KG1 (cell line): ENCODE results near the gene ALDH3A2.
"Not testable (repeated sequence)": the region's sequence is repeated elsewhere in the genome, so short reads cannot be mapped to it uniquely, and the experiment has no call there.

Experiments
- DNase-seq: peaks from one replicate; lab custom pipeline; 2025; lab: John Stamatoyannopoulos, UW

ALDH3A2 gene

DNA sequence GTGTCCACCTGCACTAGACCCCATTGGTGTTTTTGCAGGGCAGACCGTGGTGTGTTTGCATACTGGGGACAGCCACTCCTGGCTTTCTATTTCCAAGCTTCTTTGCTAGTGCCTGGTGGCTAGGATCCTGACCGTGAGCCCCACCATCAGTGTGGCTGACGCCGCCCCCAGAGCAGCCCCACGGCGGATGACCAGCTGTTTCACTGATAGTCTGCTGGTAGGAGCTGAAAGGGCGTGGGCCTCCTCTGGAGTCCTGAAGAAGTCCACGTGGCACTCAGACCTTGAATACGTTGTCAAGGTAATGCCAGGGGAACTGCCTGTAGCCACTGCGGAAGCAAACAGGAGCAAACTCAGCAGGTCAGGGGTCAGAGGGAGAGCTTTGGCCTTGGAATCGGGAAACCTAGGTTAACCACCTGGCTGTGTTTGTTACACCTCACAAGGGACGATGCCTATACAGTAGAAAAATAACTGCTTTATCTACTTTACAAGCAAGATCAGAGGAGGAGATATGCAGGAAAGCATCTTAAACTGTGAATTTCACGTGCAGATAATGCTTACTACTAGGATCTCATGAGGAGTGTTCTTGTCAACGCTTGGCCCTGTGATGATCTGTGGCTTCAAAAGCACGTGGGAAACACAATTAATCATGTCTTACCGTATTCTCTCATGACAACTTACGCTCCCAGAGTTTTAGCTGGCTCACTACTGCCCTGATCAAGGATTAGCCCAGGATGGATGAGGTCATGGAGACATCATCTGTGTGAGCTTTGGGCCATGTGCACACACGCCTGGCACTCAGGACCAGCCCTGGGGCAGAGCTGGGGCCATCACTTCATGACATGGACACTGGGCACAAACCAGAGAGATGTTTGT lies 30.3 kb downstream of the ALDH3A2 start:
- no peak for DNase-seq

DNA sequence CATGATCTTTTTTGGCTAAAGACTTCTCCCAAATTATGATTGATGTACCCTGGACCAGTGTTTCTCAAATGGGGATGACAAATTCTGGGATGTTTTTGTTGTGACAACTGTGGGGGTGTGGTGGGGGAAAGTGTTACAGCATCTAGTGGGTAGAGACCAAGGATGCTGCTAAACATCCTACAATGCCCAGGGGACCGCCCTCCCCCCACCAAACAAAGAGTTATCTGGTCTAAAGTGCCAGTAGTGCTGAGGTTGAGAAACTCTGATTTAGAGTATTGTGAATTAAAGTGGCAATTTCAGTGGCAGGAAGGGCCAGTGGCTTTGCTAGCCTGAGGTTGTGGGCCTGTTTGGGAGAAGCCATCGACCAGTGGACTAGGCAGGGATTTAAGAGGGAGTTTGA lies 34.6 kb downstream of the ALDH3A2 start:
- no peak for DNase-seq

- DNase-seq: not testable (repeated sequence)
These were observed 36.5 kb downstream of the ALDH3A2 start for GRCh38 chr17:19684909-19685580.

DNA sequence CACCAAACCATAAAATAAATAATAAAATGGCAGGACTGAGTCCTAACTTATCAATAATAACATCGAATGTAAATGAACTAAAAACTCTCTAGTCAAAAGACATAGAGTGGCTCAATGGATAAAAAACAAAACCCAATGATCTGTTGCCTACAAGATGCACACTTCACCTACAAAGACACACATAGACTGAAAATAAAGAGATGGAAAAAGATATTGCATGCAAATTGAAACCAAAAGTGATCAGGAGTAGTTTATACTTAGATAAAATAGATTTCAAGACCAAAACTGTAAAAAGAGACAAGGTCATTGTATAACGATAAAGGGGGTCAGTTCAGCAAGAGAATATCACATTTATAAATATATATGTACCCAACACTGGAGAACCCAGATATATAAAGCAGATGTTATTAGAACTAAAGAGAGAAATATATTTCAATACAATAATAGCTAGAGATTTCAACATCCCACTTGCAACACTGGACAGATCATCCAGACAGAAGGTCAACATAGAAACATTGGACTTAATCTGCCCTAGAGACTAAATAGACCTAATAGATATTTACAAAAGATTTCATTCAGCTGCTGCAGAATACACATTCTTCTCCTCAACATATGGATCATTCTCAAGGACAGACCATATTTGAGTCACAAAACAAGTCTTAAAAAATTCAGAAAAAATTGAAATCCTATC lies 38.0 kb downstream of the ALDH3A2 start:
- DNase-seq: no peak

DNA sequence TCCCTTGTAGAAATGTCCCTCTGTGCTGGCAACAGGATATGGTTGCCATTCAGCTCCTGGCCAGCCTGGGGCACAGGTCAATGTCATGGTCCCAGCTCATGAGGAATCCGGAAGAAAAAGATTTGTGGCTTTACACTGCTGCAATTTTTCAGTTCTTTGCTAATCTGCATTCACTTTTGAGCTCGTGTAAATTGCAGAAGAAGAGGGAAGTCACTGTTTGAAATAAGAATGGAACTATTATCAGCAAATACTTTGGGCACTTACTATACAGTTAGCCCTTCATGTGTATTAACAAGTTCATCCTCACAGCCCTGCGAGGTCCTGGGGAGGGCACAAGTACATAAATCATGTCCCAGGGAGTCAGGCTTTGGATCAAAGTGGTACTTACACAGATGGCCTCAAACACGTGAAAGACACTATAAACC lies 53.7 kb downstream of the ALDH3A2 start:
- no peak for DNase-seq

DNA sequence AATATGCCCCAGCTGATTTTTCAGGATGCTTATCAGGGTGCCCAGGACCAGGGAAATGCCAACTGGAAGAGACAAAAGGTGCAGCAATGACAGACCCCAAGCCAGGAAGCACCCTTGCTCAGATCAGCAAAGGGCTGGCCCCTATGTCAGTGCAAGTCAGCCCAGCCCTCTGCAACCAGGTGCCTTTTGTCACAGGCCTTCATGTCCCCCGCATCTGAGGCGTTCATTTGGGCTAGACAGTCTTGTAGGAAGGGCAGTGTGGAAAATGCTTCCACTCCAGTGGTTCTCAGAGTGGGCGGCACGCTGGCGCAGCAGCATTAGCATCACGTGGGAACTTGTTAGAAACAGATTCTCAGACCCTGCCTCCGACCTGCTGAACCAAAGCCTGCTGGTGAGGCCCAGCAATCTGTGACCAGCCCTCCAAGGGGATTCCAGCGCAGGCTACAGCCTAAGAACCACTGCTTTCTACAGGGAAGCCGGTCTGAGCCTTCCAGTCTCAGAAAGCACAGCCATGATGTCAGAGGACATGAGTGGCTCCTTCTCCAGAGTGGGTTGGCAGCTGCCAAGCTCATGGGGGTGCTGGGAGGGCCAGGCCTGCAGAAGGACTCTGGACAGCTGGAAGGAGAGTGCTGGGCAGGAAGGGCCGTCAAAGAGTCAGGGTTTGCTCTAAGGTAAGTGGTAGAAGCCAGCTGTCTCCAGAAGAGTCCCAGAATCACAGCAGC lies 54.7 kb downstream of the ALDH3A2 start:
- no peak for DNase-seq

GRCh38 chr17:19703828-19704613 lies 55.5 kb downstream of the ALDH3A2 start:
- DNase-seq: no peak

DNA sequence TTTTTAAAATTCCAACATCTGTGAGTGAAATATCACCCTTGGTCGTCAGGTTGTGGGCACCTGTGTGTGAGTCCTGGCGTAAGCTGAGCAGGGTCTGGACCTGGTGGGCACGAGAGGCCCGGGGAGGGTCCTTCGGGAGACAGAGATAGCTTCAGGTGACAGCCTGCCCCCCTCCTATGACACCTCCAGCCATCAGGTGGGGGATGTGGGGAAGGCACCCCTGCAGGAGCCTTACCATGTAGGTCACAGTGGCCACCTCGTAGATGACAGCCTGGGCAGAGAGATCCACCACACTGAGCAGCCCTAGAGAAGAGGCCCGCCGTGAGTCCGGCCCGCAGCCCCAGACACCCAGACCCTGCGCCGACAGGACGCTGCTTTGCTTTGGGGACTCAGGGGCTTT lies 56.6 kb downstream of the ALDH3A2 start:
- no peak for DNase-seq

DNA sequence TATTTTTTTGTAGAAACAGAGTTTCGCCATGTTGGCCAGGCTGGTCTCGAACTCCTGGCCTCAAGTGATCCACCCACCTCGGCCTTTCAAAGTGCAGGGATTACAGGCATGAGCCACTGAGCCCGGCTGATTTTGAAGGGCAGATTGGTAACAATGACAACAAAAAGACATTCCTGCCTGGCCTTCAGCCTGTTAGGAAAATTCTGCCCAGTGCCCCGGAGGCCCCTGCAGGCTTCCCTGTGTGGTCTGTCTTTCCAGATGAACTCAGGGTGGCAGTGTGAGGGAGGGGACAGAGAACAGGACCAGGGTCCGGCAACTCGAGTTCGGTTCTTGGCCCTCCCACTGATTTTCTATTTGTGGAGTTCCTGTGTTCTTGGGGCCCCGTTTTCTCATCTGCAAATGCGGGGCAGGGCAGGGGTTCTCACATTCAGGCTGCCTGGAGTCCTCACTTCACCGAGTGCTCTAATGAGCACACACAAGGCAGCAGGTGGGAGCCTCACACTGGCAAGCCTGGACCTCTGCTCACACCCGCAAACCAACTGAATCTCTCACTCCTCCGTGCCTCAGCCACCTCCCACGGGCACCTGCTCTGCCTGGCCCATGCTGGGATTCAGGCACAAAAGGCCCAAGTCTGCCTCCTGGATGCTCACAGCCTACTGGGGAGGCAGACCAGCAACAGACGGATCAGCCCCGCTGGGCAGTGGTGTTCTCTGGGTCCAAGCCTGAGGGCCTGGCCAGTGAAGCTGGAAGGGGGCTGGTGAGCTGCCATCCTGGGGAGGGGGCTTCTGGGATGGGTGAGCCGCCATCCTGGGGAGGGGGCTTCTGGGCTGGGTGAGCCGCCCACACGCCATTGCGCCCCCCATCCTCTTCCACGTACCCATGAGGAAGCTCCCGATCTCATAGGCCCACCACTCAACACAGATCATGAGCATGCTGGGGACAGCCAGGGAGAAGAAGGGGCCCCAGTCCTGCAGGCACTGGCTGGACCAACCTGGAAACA lies 57.5 kb downstream of the ALDH3A2 start:
- no peak for DNase-seq

GRCh38 chr17:19706791-19707727 lies 58.5 kb downstream of the ALDH3A2 start:
- DNase-seq: no peak

GRCh38 chr17:19707728-19708221 lies 59.2 kb downstream of the ALDH3A2 start:
- DNase-seq: no peak

- DNase-seq: no peak
These were observed 60.1 kb downstream of the ALDH3A2 start for GRCh38 chr17:19708431-19709175.

DNA sequence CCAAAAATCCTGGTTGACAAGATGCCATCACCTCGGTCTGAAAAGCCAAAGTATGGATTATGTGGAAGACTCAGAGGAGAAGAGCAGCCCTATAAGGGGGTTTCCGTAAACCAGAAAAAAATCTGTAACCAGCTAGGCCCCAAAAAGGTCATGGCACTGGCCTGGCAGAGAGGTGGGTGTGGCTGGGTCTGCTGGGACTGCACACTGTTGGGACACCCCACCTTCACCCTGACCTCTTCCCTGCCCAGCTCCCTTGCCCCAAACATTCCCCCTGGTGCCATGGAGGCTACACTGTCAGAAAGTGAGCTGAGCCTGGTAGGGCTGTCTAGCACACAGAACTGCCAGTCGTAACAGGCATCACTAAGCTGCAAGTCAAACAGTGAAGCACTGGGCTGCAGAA lies 61.3 kb downstream of the ALDH3A2 start:
- no peak for DNase-seq

DNA sequence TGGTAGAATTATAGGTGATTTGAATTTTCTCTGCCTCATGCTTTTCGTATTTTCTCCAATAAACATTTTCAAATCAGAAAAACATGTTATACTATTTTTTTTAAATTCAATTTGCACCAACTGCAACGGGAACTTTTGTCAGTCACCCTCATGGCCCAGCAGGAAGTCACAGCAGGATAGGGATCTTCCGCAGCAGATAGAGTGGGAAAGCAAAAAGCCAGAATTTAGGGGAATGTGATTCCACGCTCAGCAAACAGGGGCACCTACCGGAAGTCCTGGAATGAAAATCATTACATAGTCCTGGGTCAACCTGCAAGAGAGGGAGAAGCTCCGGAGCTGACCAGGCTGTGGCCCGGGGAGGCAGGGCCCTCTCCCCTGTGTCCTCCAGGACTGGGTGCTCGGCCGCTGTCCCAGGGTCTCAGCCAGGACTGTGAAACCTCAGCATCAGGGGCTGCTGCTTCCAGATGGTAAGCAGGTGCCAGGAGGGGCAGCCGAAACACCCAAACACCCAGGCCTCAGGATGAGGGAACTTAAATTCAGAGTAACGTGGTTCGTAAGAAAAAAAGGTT lies 64.0 kb downstream of the ALDH3A2 start:
- no peak for DNase-seq

DNA sequence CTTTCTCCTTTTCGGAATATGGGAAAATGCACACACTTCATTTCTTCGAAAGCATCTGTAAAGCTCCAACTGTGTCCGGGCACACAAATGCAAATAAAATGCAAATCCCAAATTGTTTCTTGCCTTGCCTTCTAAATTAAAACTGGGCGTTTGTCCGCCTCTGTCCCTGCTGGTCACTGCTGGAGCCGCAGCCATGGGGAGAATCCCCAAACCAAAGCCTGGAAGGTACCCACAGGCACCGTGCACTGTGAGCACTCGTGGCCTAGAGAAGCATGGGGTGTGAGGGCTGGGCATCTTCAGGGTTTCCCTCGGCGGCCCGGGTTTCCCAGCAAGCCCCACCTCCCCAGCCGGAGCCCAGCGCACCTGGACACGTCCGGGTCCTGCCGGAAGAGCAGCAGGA lies 64.9 kb downstream of the ALDH3A2 start:
- DNase-seq: no peak

DNA sequence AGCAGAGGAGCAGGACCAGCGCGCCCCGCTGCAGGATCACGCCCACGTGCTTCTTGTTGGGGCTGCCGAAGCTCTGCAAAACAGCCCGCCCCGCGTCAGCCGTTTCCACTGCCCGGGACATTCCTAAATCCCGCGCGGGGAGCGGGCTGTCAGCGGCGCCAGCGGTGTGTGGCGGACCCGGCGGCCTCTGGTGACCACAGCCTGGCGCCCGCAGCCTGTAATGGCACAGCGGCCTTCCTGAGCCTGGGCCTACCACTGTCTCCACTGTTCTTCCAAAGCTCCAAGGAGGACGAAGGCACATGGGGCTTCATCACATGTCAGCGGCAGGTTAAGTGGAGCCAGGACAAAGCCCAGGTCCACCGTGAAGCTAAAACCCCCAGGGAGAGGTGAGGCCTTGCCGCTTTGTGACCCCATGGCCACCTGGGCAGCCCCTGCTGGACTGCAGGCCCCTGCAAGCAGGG lies 65.4 kb downstream of the ALDH3A2 start:
- no peak for DNase-seq

DNA sequence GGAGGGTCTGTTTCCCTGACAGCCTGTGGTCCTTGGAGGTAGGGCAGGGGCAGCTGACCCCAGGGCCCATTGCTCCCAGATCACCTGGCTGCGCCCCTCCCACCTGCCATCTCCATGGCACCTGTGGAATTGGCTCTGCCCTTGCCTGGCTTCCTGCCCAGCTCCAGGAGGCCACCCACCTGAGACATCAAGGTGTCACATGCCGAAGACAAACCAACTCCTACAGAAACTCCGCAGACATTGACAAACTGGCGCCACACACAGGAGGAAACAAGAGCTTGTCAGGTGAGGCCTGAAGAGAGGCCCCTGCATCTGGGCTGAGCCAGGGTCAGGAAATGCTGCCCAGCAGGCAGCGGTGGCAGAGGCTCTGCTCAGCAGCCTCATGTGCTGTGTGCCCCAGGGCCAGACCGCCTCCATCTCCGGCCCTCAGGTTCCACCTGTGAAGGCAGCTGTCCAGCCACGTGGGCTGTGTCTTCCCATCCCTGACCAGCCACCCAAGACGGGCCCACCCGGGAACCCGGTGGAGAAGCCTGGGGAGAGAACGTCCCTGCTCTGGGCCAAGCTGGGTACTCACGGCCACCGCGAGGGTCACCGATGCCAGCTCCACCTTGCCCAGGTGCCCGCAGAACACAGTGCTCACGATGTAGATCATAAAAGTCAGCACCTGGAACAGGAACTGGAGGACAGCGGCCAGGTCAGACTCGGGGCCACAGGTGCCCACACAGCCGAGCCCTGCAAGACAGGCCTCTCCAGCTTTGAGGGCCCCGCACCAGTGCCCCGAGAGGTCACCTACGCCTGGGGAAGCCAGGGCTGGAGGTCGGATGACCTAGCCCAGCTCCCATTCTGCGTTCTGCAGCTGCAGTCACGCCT lies 66.2 kb downstream of the ALDH3A2 start:
- DNase-seq: no peak
